ENCODE data around the gene KCNH8.

- TF ChIP-seq YY1 (IDR thresholded peaks at IDR 0.05; ENCODE audit: insufficient read depth, insufficient read length) (no peak), SUZ12 (IDR thresholded peaks at IDR 0.05; ENCODE audit: extremely low read depth, insufficient read depth, insufficient read length) (no peak), ZNF274 (IDR thresholded peaks at IDR 0.05; ENCODE audit: low read depth, low read length) (no peak)
Observed at GRCh38 chr3:19365471-19365870, 217.2 kb downstream of the KCNH8 start.

All from NT2/D1 (cell line).